IPS-NIHi7 (cell line): Measurements from ENCODE around the gene AZIN2.
"Not testable (repeated sequence)": the region's sequence is repeated elsewhere in the genome, so short reads cannot be mapped to it uniquely, and the experiment has no call there.

Experiments
- DNase-seq: peaks from one replicate; pipeline ENCODE4 v3.0.0; 2012; ENCODE audit warnings: mixed read lengths; ENCODE audit errors: extremely low spot score

Gene AZIN2

GRCh38 chr1:33057095-33057494 is 23.9 kb upstream of the AZIN2 start:
- DNase-seq = no peak

GRCh38 chr1:33060579-33061083 is 20.3 kb upstream of the AZIN2 start:
- DNase-seq = no peak

DNA sequence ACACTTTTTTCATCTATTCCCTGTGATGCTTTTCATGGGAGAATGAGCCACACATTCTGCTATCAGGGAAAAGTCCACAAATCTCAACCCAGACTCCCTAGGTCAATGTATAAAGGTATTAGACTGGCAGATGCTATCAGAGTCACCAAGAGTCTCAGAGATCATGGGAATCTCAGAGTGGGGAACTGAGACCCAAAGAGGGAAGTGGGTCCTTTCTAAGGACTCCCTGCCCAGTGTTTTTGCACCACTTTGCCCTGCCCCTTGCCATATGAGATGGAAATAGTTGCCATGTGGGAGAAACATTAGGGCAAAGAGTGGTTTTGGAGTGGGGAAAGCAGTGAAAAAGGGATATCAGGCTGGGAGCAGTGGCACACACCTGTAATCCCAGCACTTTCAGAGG is 19.1 kb upstream of the AZIN2 start:
- DNase-seq = no peak

GRCh38 chr1:33064284-33064683 is 16.7 kb upstream of the AZIN2 start:
- not testable (repeated sequence) for DNase-seq

- DNase-seq = no peak
Measured at GRCh38 chr1:33065301-33065700, 15.7 kb upstream of the AZIN2 start.

- not testable (repeated sequence) for DNase-seq
Measured at GRCh38 chr1:33066477-33066876, 14.5 kb upstream of the AZIN2 start.

DNA sequence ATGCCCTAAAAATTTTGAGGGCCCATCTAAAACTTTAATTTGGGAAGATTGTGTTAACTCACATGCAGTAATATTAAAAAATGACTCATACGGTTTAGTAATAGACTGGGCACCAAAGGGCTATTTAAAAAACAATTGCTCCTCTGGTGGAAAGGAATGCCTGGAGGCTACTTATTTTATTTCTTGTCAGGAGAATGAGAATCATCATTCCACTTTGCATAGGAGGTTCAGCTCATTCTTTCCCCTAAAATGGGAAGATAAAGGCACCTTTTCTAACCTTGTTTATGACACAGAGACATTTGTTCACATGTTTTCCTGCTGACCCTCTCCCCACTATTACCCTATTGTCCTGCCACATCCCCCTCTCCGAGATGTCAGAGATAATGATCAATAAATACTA is 12.8 kb upstream of the AZIN2 start:
- not testable (repeated sequence) for DNase-seq

DNA sequence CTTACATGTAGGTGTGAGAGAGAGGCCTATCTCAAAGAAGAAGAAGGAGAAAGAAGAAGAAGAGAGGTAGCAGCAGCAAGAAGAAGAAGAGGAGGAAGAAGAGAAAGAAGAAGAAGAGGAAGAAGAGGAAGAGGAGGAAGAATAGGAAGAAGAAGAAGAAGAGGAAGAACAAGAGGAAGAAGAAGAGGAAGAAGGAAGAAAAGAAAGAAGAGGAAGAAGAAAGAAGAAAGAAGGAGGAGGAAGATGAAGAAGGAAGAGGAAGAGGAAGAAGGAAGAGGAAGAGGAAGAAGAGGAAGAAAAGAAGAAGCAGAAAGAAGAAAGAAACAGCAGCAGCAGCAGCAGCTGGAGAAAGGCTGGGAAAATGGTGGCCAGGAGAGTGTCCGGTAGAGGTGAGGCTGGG is 10.3 kb upstream of the AZIN2 start:
- no peak for DNase-seq

DNA sequence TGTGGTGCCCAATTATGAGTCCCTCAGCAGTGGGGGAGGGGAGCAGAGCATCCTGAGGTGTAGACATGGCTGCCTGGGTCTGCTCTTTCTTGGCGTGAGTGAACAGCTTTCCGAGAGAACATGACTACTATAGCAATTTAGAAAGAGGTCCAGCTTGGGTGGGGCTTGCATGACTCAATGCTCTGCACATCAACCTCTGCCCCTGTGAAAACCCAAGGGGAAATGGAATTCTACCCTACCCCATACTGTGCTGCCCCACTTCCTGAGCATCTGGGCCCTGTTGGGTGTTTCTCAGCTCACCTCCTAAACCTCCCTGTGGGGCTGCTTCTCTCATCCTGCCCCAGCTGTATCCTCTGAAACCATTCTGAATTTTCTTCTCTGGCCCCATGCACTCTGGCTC is 8.2 kb upstream of the AZIN2 start:
- no peak for DNase-seq

GRCh38 chr1:33074193-33074945 is 6.6 kb upstream of the AZIN2 start:
- DNase-seq = no peak

- DNase-seq = no peak
Measured at GRCh38 chr1:33078030-33078591, 2.8 kb upstream of the AZIN2 start.

DNA sequence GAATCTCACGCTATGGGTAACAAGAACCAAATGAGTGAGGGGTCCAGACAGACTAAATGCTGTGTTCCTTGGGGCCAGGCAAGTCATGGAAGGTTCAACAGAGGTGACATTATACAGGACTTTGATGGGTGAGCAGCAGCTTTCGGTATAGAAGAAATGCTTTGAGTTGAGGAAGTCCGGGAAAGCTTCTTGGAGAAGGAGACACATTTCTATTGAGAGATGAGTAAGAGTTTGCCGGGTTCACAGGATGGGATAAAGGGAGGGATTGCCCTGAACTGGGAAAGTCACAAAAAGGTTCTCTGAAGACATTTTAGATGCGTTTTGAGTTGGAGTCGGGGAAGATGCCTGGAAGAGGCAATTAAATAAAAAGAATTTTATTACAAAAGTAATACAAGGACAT is 580 bp upstream of the AZIN2 start:
- no peak for DNase-seq

GRCh38 chr1:33081554-33082305 is 777 bp downstream of the AZIN2 start:
- DNase-seq = no peak

DNA sequence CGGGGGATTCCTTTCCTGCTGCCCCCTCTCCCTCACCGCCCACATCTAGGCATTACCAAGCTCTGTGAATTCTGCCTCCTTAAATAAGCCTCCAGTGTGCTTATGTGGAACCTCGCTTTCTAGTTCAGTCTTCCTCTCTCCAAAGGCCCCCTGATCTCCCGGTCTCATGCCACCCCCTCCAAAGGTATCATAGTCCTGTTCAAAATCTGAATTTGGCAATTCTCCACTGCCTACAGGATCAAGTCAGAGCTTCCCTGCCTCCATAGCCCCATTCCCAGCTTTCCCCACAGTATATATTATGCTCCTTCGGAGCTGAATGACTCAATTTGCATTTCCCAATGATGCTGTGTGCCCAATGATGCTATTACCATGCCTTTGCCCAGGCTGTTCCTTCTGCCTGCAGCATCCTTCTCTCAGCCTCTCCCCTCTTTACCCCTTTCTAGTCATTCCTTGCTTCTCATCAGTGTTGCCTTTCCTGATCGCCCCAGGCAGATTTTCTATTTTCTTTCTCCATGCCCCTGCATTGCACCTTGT is 1.7 kb downstream of the AZIN2 start:
- no peak for DNase-seq

DNA sequence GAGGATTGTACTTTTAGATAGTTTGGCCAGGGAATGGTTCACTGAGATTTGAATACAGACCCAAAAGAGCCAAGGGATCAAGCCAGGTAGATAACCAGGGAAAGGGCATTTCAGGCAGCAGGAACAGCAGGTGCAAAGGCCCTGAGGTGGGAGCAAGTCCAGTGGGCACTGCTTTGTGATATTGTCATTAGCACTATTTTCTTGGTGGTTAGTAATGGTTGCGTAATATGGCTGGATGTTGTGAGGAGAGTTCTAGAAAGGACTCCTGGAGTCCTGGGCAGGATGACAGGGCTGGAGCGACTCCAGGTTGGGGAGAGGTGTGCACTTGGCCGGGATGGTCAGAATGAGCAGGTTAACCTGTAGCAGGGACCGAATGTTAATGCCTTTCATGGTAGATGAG is 4.4 kb downstream of the AZIN2 start:
- DNase-seq = no peak

DNA sequence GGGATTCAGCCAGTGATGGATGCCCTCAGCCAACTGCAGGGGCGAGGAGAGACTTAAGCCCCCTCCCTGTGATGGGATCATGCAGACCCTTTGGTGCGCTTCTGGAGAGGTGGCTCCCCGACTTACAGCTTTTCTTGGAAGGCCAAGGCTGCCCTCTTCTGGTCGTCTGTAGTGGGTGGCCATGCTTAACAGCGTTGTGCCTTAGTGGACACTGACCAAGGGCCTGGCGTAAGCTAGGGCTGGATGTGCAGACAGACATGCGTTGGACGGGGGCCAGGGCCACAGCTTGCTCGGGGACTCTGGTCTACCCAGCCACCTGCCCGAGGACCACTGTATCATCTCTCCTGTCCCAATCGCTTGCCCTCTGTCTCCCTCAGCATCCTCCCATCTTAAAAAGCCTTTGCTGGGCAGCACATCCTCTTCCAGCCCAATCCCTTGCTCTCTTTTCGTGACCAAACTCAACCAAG is 5.5 kb downstream of the AZIN2 start:
- peak; percentile 71 for DNase-seq

GRCh38 chr1:33087677-33088076 is 6.7 kb downstream of the AZIN2 start:
- DNase-seq = no peak

DNA sequence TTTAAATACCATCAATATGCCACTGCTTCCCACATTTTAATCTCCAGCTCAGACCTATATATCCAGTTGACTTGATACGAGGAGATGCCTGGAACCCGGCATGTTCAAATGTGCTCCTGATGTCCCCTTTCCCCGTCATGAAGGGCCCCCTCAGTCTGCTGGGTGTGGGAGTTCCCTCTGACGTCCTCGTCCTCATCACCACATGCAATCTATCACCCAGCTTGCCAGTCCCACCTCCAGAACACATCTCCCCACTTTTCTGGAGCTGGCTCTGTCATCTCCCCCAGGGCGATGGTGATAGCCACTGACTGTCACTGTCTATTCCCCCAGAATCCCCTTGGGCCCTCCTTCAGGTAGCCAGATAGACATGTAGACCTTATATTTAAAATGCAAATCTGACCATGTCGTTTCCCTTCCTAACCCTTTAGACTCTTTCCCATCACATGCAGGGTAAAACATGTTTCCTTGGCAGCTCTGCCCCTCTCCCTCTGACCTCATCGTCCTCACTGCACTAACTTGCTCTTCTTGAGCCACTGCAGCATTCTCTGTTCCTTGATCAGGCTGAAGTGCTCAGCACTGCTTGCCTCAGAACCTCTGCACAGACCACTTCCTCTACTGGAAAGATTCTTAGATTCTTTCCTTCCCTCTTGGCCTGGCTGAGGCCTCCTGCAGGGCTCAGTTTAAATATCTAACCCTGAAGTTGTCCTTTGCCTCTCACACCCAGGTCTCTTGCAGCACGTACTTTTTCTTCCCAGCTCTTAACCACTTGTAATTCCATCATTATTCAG is 7.4 kb downstream of the AZIN2 start:
- no peak for DNase-seq

DNA sequence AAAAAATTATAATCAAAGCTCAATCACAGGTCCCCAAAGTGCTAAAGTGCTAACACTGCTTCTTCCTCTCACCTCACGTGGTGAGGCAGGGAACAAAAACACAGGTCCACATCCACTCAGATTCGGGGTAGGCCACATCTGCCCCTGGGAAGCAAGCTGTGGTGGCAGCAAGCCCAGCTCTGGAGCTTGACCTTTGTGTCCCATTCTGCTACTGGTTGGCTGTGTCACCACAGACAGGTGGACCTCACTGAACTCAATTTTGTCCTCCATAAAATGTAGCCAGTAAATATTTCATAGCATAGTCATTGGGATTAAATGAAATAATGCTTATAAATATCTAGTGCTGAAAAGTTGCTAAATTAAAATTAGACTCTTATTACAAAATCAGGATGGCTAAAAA is 8.5 kb downstream of the AZIN2 start:
- no peak for DNase-seq

GRCh38 chr1:33092438-33092837 is 11.5 kb downstream of the AZIN2 start:
- DNase-seq = no peak

DNA sequence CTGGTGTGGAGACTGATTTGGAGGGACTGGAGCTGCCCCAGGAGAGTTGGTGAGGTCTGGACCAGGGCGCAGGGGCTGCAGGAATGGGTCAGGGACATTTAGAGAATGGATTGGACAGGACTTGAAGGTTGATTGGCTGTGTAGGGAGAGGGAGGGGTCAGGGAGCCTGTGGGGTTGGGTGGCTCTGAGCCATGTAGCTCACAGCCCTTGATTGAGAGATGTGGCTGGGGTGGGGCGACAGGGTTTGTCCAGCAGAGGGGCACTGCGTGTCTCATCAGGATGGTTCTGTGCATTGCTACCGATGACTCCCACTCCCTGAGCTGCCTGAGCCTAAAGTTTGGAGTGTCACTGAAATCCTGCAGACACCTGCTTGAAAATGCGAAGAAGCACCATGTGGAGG is 12.1 kb downstream of the AZIN2 start:
- DNase-seq = peak; percentile 44

- no peak for DNase-seq
Measured at GRCh38 chr1:33094486-33094885, 13.5 kb downstream of the AZIN2 start.
